Hypothalamus (tissue), 51 donors: ENCODE measurements around the gene ASIP.
A peak's percentile ranks its signal among the peaks of the same experiment; 100 is the strongest.

ENCODE experiments used
- DNase-seq, 51 donors: peaks; one replicate each; lab custom pipeline; 2025; lab: John Stamatoyannopoulos, UW

The ASIP gene

DNA sequence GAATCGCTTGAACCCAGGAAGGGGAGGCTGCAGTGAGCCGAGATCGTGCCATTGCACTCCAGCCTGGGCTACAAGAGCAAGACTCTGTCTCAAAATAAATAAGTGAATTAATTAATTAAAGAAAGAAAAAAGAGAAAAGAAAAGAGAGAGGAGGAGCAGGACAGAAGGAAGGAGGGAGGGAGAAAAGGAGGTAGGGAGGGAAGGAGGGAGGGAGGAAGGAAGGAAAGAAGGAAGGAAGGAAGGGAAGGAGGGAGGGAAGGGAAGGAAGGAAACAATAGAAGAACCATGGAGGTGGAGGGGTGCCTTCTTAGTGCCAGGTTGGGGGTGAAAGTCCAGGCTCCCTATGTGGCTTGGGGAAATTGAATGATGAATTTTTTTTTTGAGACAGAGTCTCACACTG is 68.5 kb downstream of the ASIP start:
- no peak for DNase-seq

DNA sequence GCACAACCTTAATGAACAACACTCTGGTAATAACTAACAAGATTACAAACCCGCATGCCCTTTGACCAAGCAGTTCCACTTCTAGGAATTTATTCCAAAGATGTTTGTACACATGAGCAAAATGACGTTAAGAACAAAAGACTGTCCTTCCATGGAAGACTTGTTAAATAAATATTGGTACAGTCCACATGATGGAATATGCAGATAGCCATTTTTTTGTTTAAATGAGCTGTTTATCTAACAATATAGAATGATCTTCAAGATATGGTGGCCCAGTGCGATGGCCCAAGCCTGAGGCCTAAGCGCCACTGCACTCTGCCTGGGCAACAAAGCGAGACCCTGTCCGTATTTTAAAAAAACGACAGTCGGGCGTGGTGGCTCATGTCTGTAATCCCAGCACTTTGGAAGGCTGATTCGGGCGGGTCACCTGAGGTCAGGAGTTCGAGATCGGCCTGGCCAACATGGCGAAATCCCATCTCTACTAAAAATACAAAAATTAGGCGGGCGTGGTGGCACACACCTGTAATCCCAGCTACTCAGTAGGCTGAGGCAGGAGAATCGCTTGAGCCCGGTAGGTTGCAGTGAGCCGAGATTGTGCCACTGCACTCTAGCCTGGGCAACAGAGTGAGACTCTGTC is 69.4 kb downstream of the ASIP start:
- DNase-seq = no peak

- peak in 5 of 51 donors; percentile 4 to 37 (median 9) for DNase-seq
These were observed 70.1 kb downstream of the ASIP start for GRCh38 chr20:34311118-34312023.

DNA sequence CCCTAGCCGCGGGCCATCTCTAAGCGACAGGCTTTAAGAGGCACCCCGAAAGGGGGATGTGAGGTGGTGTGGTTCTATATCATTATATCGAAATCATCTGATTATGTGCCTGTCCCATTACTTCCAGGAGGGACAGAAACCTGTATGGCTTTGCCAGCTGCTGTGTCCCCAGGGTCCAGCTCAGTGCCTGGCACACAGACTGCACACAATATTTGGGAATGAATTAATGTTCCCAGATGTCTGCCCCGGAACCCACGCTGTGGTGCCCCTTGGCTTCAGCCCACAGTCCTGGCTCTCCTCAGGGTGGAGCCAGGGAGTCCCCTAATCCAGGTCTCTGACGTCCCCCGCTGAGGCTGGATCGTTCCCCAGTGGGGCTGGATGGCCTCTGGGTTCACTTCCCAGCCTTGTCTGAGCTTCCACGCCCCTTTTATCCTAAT is 70.8 kb downstream of the ASIP start:
- DNase-seq = peak in 1 of 51 donors; percentile 20

- DNase-seq = peak; percentile 12 to 90 (median 75)
These were observed 71.5 kb downstream of the ASIP start for GRCh38 chr20:34312544-34313217.

DNA sequence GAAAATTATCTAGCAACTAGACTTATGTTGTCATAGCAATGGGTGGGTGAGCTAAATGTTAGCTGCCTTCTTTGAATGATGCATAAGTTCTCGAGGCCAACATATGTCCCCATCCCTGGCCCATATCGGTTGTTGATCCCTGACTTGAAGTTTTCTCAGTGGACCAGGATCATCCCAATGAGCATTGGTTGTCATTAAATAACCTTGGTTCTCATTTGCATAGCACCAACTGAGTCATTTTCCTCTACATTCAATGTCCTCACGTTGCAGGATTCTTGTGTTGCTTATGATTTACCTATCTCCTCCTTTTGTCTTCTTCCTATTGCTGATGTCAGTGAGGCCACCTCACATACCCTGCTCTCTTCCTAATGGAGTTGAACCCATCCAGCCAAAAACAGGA is 74.0 kb downstream of the ASIP start:
- no peak for DNase-seq

GRCh38 chr20:34316196-34316814 is 75.1 kb downstream of the ASIP start:
- DNase-seq = no peak
